Activated CD4-positive, alpha-beta T cell treated with anti-CD3 and anti-CD28 coated beads, Interleukin-2, Interleukin-4, amounts not matched to agents 100 ng/mL and 50 ng/mL, durations not matched to agents 16 hours and 8 hours (primary cell): ENCODE results near the gene NOC4L.
"Not testable (repeated sequence)": the region's sequence is repeated elsewhere in the genome, so short reads cannot be mapped to it uniquely, and the experiment has no call there.

Source experiments
- DNase-seq: peaks from one replicate; pipeline ENCODE4 v3.0.0-alpha.2; 2020; ENCODE audit warnings: low spot score

NOC4L gene

GRCh38 chr12:132142679-132143335, 1.4 kb upstream of the NOC4L start:
- no peak for DNase-seq

GRCh38 chr12:132143336-132144071, 753 bp upstream of the NOC4L start:
- DNase-seq = no peak

- no peak for DNase-seq
Observed at GRCh38 chr12:132144810-132145168, 532 bp downstream of the NOC4L start.

GRCh38 chr12:132145334-132145733, 1.1 kb downstream of the NOC4L start:
- no peak for DNase-seq

GRCh38 chr12:132146098-132146497, 1.8 kb downstream of the NOC4L start:
- no peak for DNase-seq

DNA sequence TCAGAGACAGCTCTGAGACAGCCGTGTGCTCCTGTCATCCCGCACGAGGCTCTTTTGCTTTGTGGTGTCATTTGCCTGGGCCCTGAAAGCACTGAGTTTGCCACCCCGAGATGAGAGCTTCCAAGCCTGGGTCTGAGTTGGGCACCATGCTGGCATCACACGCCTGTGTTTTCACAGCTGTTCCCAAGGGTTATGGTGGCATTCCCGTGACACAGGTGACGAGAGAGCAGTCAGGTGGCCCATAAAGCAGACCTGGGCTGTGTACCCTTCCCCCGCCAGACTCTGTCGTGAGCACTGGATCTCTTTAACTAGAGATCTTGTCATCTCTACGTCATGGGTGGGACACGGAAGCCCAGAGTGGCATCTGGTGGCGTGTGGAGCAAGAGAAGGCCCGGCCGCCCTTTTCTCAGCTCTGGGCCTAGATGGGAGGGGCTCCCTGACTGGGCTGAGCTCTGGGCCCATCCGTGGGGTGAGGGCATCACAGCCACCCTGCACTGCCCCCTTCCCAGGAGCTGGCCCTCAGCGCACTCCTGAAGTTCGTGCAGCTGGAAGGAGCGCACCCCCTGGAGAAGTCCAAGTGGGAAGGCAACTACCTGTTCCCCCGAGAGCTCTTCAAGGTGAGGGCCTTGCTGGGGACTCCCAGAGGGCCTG, 2.6 kb downstream of the NOC4L start:
- no peak for DNase-seq

- no peak for DNase-seq
Observed at GRCh38 chr12:132147423-132148367, 3.4 kb downstream of the NOC4L start.

DNA sequence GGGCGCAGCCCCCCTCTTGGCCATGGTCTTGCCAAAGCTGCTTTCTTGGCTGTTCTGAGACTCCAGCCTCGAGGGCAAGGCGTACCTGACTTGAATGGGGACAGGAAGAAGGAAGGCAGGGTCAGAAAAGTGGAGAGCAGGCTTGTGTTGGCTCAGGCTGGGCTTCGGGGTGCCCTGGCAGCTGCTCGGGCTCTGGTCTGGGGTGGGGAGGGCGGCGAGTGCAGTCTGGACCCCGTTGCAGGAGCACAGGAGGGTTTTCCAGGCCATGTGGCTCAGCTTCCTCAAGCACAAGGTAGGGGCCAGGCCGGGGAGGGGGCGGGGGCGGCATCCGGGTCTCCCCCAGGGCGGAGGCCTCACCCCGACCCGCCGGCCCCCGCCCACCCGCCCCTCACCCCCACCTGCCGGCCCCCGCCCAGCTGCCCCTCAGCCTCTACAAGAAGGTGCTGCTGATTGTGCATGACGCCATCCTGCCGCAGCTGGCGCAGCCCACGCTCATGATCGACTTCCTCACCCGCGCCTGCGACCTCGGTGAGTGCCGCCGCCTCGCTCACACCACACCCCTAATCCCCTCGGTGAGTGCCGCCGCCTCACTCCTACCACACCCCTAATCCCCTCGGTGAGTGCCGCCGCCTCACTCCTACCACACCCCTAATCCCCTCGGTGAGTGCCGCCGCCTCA, 4.2 kb downstream of the NOC4L start:
- no peak for DNase-seq

GRCh38 chr12:132149526-132149925, 5.3 kb downstream of the NOC4L start:
- DNase-seq = not testable (repeated sequence)

DNA sequence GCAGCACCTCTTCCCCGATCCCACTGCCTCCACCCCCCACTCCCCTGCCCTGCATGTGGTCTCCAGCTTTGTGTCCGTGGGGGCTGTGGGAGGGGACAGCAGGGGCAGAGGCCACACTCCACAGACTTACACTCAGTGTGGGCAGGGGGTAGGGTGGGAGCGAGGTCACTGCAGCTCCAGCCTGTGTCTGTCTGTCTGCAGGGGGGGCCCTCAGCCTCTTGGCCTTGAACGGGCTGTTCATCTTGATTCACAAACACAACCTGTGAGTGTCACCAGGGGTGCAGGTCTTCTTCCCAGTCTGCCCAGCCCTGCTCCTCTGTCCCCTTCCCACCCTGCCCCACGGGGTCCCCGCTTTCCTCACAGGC, 6.5 kb downstream of the NOC4L start:
- DNase-seq = no peak

- no peak for DNase-seq
Observed at GRCh38 chr12:132151145-132151765, 7.0 kb downstream of the NOC4L start.

- no peak for DNase-seq
Observed at GRCh38 chr12:132151766-132152410, 7.6 kb downstream of the NOC4L start.

DNA sequence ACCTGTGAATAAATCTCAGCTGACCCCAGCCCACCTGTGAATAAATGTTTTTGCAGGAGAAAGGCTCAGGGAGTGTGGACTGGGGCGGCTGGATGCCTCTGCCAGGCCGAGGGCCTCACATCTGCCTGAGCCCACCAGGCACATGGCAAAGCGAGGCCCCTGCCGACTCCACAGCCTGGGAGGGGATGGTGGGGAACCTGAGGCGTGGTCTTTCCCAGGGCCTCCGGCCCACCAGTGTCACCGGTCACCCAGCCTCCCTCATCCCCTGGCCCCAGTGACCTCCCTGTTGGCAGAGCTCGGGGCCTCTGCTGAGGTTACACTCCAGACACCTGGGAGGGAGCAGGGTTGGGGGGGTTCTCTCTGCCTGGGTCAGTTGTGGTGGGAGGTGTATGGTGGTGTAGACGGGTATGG, 8.2 kb downstream of the NOC4L start:
- DNase-seq = no peak

DNA sequence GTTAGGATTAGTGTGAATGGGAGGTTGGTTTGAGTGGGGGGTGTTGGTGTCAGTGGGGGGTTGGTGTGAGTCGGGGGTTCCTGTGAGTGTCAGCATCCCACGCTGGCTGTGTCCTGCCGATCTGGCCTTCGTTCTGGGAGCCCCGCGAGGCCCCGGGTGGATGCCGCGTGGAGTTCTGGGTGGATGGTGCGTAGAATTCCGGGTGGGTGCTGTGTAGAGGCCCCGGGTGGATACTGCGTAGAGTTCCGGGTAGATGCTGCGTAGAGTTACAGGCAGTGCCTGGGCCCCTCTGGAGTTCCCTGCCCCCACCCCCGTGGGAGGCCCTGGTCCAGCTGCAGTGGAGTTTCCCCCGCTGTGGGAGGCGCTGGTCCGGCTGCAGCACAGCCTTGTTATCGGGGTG, 8.7 kb downstream of the NOC4L start:
- no peak for DNase-seq

DNA sequence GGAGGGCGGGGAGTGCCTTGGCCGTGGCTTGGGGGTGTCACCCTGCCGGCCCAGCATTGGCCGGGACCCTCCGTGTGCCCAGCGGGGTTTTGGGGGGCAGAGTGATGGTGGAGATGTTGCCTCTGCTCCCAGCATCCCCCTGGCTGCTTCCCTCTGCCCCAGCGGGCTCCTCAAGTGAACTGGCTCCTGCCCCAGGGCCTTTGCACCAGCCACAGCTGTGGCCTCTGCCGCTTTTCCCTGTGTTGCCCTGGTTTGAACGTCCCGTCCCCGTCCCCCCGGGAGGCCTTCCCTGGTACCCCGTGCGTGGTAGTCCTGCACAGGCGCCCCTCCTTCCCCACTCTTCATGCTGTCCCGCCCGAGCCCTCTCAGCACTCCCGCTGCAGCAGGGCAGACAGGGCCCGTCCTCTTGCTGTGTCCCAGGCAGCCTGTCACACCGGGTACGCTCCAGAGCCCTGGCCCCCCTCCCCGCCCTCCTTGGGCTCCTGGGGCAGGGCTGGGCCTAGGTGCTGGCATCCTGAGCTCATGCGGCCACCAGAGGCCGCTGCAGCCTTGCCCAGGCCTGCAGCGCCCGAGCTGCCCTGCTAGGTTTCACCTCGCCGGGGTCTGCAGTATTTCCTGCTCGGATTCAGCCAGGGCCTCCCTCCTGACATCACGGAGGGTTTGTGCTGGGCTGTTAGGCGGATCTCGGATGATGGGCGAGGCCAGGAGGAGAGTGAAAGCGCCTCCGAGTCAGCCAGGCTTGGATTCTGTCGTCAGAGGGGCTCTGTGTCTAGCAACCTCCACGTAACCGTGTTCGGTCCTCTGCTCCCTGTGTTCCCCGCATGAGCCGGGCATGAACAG, 9.5 kb downstream of the NOC4L start:
- DNase-seq = peak; percentile 49

- DNase-seq = no peak
Observed at GRCh38 chr12:132154341-132154761, 10.1 kb downstream of the NOC4L start.

DNA sequence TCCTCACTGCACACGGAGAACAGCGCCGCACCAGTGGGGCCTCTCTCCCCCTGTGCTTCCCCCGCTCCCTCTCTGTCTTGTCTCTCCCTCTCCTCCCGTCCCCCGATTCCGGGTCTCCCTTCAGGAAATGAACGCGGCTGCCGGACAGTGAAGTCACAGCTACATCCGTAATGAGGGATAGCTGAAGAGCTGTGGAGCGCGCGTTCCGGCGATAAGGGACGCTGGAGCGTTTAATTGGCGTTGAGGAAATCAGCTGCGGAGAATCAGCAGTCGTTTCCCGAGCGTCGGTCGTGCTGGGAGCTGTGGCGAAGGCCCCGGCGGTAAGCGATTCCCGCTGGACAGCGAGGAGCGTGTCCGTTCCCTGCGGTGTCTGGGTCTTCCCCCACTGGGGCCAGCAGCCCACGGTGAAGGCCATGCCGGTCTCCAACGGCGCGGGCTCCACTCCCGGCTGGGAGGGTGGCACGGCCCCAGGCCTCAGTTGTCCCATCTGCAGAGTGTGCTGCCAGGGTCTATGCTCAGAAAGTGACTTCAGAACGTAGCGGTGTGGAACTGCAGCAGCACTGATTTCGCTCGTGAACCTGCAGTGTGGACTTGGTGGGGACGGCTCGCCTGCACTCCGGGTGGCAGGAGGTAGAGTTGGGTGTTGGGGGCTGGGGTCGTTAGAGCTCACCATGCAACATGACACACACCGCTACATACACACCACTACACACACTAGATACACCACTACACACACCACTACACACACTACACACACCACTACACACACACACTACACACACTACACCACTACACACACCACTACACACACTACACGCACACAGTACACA, 10.9 kb downstream of the NOC4L start:
- DNase-seq = no peak

DNA sequence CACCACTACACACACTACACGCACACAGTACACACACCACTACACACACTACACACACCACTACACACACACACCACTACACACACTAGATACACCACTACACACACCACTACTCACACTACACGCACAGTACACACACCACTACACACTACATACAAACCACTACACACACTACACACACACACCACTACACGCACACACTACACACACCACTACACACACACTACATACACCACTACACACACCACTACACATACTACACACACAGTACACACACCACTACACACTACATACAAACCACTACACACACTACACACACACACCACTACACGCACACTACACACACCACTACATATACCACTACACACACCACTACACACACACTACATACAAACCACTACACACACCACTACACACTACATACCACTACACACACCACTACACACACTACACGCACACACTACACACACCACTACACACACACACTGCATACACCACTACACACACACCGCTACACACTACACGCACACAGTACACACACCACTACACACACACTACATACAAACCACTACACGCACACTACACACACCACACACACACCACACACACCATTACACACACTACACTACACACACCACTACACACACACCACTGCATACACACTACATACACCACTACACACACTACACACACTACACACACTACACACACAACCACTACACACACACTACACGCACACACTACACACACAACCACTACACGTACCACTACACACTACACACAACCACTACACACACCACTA, 11.7 kb downstream of the NOC4L start:
- no peak for DNase-seq
